ENCODE results near the gene ZFX. TPM values are rescaled to one million over a fixed set of nuclear protein-coding genes. Genes with fewer than 3 reads are reported as not detected.

ZFX gene
- total RNA-seq, 1 donor, result 69.3 TPM

DNA sequence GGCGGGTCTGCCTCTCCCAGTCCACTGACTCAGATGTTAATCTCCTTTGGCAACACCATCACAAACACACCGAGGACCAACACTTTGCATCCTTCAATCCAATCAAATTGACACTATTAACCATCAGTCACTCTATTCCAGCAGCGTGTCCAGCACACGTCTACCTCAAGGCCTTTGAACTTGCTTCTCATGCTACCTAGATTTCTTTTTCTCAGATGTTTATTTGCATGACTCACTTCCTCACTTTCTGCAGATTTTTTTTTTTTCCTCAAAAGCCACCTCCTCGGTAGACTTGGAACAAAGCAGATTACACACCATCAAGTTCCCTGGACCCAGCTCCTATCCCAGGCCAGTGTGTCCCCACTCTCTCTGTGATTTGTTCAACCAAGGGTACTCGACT is 114.9 kb downstream of the ZFX start:
- H3K4me3 ChIP-seq (ENCODE audit: low read depth, low read length), result no peak overlapping the region
- no peak for DNase-seq (ENCODE audit: low read depth)
- TF ChIP-seq, protein P1, sequence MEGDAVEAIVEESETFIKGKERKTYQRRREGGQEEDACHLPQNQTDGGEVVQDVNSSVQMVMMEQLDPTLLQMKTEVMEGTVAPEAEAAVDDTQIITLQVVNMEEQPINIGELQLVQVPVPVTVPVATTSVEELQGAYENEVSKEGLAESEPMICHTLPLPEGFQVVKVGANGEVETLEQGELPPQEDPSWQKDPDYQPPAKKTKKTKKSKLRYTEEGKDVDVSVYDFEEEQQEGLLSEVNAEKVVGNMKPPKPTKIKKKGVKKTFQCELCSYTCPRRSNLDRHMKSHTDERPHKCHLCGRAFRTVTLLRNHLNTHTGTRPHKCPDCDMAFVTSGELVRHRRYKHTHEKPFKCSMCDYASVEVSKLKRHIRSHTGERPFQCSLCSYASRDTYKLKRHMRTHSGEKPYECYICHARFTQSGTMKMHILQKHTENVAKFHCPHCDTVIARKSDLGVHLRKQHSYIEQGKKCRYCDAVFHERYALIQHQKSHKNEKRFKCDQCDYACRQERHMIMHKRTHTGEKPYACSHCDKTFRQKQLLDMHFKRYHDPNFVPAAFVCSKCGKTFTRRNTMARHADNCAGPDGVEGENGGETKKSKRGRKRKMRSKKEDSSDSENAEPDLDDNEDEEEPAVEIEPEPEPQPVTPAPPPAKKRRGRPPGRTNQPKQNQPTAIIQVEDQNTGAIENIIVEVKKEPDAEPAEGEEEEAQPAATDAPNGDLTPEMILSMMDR (IDR thresholded peaks at IDR 0.05; ENCODE audit: insufficient read depth, low read length), result no peak

Small RNAs within 50 kb of the gene (small RNA-seq; reads per million reads assigned to genes)
- gene RF00263, result not detected

Other genes starting within 250 kb of the ZFX start
- gene APOO, start 241.8 kb upstream of the ZFX start, total RNA-seq (ENCODE audit: low replicate concordance), result 9.8 TPM in 1 of 2 replicates, not detected in the other
- not detected in 2 replicates for gene CXorf58, start 241.7 kb upstream of the ZFX start, total RNA-seq (ENCODE audit: low replicate concordance)
- gene KLHL15, start 122.5 kb upstream of the ZFX start, total RNA-seq (ENCODE audit: low replicate concordance), result 7.0 and 13.2 TPM in 2 replicates
- 149 and 349 TPM in 2 replicates for gene EIF2S3, start 94.8 kb upstream of the ZFX start, total RNA-seq (ENCODE audit: low replicate concordance)
- not detected in 2 replicates for gene SUPT20HL2, start 164.3 kb downstream of the ZFX start, total RNA-seq (ENCODE audit: low replicate concordance)
- gene SUPT20HL1, start 210.9 kb downstream of the ZFX start, total RNA-seq (ENCODE audit: low replicate concordance), result not detected in 2 replicates

All from fibroblast of the aortic adventitia (primary cell).